Endothelial cell of umbilical vein (primary cell): Measurements from ENCODE around the gene KIF2B. TPM values are rescaled to one million over a fixed set of nuclear protein-coding genes. Genes with fewer than 3 reads are reported as not detected.

Experiments used
- BruUV-seq: library from RNA; stranded (reverse); fragments of 400-500 nt; replicated peaks from 2 replicates; lab custom pipeline; 2021; lab: Mats Ljungman, UMichigan
- CTCF ChIA-PET: fragments of 300-600, 350-600 bp; sonication (Branson Sonifier 250); formaldehyde crosslinking; loops from one replicate; lab custom pipeline; 2021; ENCODE audit warnings: antibody characterized with exemption, inconsistent platforms; lab: Charles Lee
- POLR2A ChIA-PET: fragments of 300-600, 350-600 bp; sonication (Branson Sonifier 250); formaldehyde crosslinking; loops from one replicate; lab custom pipeline; 2021; ENCODE audit warnings: antibody characterized with exemption, inconsistent platforms; lab: Charles Lee
- DNase-seq: peaks from one replicate; pipeline ENCODE4 v3.0.0-alpha.2; 2011; ENCODE audit warnings: low read depth, low spot score
- FAIRE-seq: peaks from 2 replicates; lab custom pipeline; 2011; peaks lifted over from hg19 to GRCh38; lab: Jason Lieb, UNC
- H2AFZ ChIP-seq: 2 replicates; pipeline ENCODE4 v1.6.0; 2012; ENCODE audit warnings: low read depth, low read length, control low read depth, inconsistent platforms
- H3K27ac ChIP-seq: 2 replicates; pipeline ENCODE4 v1.5.1; 2011; ENCODE audit warnings: low read depth, mild to moderate bottlenecking, control low read depth, low read length, moderate library complexity; ENCODE audit not compliant: insufficient read depth
- H3K27me3 ChIP-seq, 2 experiments: 2 replicates each; pipeline versions ENCODE4 v1.6.0 to v1.6.1; 2011; ENCODE audit warnings: low read length in 2 of 2, mixed read lengths in 1 of 2; ENCODE audit not compliant: control insufficient read depth in 2 of 2, insufficient read depth in 2 of 2
- H3K36me3 ChIP-seq, 2 experiments: 2 replicates in 1 of 2; 3 replicates in 1 of 2; pipeline ENCODE4 v1.5.1; 2011; ENCODE audit warnings: low read length in 2 of 2, mild to moderate bottlenecking in 1 of 2, moderate library complexity in 1 of 2; ENCODE audit not compliant: control insufficient read depth in 2 of 2, insufficient read depth in 2 of 2; ENCODE audit errors: extremely low read depth in 1 of 2
- H3K4me1 ChIP-seq: 3 replicates; pipeline ENCODE4 v1.5.1; 2011; ENCODE audit warnings: mild to moderate bottlenecking, low read length; ENCODE audit not compliant: control insufficient read depth, insufficient read depth; ENCODE audit errors: extremely low read depth
- H3K4me2 ChIP-seq: 2 replicates; pipeline ENCODE4 v1.6.1; 2011; ENCODE audit warnings: low read length, control low read depth, mixed read lengths; ENCODE audit not compliant: insufficient read depth
- H3K4me3 ChIP-seq, 3 experiments: fragments of 200-600 bp in 1 of 3; sonication (generic), shearing (Covaris generic) in 1 of 3; replicated peaks in 1 of 3; 2 replicates each; pipeline ENCODE4 v1.5.1; 2011 to 2016; ENCODE audit warnings: control low read depth in 3 of 3, low read length in 3 of 3, mild to moderate bottlenecking in 2 of 3, inconsistent platforms in 1 of 3, low read depth in 1 of 3, moderate library complexity in 1 of 3; ENCODE audit not compliant: insufficient read depth in 1 of 3
- H3K79me2 ChIP-seq: 2 replicates; pipeline ENCODE4 v1.6.0; 2012; ENCODE audit warnings: low read length, inconsistent platforms; ENCODE audit not compliant: control insufficient read depth, insufficient read depth
- H3K9ac ChIP-seq: replicated peaks from 2 replicates; pipeline ENCODE3; 2011; ENCODE audit warnings: low read length, control low read depth; ENCODE audit not compliant: insufficient read depth; ENCODE audit errors: extremely low read depth
- H3K9me1 ChIP-seq: replicated peaks from 3 replicates; pipeline ENCODE4 v1.6.0; 2011; ENCODE audit warnings: mild to moderate bottlenecking, low read length; ENCODE audit not compliant: control insufficient read depth, insufficient read depth; ENCODE audit errors: extremely low read depth
- H3K9me3 ChIP-seq: replicated peaks from 2 replicates; pipeline ENCODE4 v1.5.1; 2012; ENCODE audit warnings: low read length, inconsistent platforms; ENCODE audit not compliant: control insufficient read depth, insufficient read depth
- H4K20me1 ChIP-seq: replicated peaks from 2 replicates; pipeline ENCODE3; 2011; ENCODE audit warnings: mild to moderate bottlenecking, low read length; ENCODE audit not compliant: control insufficient read depth, insufficient read depth; ENCODE audit errors: extremely low read depth
- CTCF ChIP-seq, 2 donors: IDR thresholded peaks; 1 replicate in 1 of 2; 2 replicates in 1 of 2; pipeline ENCODE4 v1.5.1; 2011; ENCODE audit warnings: low read length in 2 of 2, mild to moderate bottlenecking in 2 of 2, moderate library complexity in 2 of 2, control low read depth in 1 of 2, inconsistent platforms in 1 of 2, low read depth in 1 of 2; ENCODE audit not compliant: insufficient read depth in 1 of 2; ENCODE audit errors: extremely low read depth in 1 of 2
- EZH2 ChIP-seq: IDR thresholded peaks from 2 replicates; pipeline ENCODE4 v1.6.1; 2012; ENCODE audit warnings: borderline replicate concordance, low read depth, mild to moderate bottlenecking, moderate library complexity, low read length, inconsistent platforms; ENCODE audit not compliant: severe bottlenecking
- FOS ChIP-seq: IDR thresholded peaks from 2 replicates; pipeline ENCODE4 v1.6.1; 2011; ENCODE audit warnings: mild to moderate bottlenecking, low read length, moderate library complexity, borderline replicate concordance; ENCODE audit not compliant: insufficient read depth
- GATA2 ChIP-seq: IDR thresholded peaks from 2 replicates; pipeline ENCODE4 v1.7.0; 2011; ENCODE audit warnings: low read depth, mild to moderate bottlenecking, moderate library complexity, mixed read lengths, low read length; ENCODE audit not compliant: insufficient read length, insufficient read depth
- JUN ChIP-seq: IDR thresholded peaks from 2 replicates; pipeline ENCODE4 v1.6.1; 2011; ENCODE audit warnings: borderline replicate concordance, low read depth; ENCODE audit not compliant: insufficient read length, insufficient read depth
- MAX ChIP-seq: IDR thresholded peaks from 2 replicates; pipeline ENCODE4 v1.6.1; 2011; ENCODE audit not compliant: insufficient read depth, insufficient read length
- MYC ChIP-seq: IDR thresholded peaks from one replicate; pipeline ENCODE4 v1.6.1; 2011; ENCODE audit warnings: mild to moderate bottlenecking, low read depth, low read length
- POLR2A ChIP-seq: IDR thresholded peaks from 2 replicates; pipeline ENCODE4 v1.6.1; 2012; ENCODE audit warnings: low read depth, mild to moderate bottlenecking, control low read depth, low read length
- POLR2AphosphoS5 ChIP-seq: IDR thresholded peaks from 2 replicates; pipeline ENCODE4 v1.6.1; 2012; ENCODE audit warnings: low read depth, mild to moderate bottlenecking, control low read depth, low read length, moderate library complexity; ENCODE audit not compliant: insufficient read depth
- dilution Hi-C: fragments of 300-500 bp; cut with MboI; formaldehyde crosslinking; loops from one replicate; pipeline ENCODE4 v1.15.0; 2019; ENCODE audit warnings: low sequenced_read_pairs; ENCODE audit not compliant: extremely low pct_ligation_motif_present
- intact Hi-C: fragments of 100-400 bp; cut with micrococcal nuclease; formaldehyde crosslinking; loops from one replicate; pipeline ENCODE4 v1.10.0; 2022
- polyA plus RNA-seq, 4 experiments: library from polyadenylated mRNA; depleted of rRNA in 3 of 4; stranded (reverse) in 3 of 4; unstranded in 1 of 4; fragments of >200 nt; gene quantifications; 2 replicates each; pipeline versions ENCODE4 v1.2.1 to v1.2.3, GENCODE V29; 2011 to 2012; ENCODE audit warnings: missing spikeins in 1 of 4
- total RNA-seq: library from RNA; stranded (reverse); gene quantifications from 2 replicates; pipeline ENCODE4 v1.2.3, GENCODE V29; 2021

Gene KIF2B
- total and polyA plus RNA-seq, 2 donors (not counting 3 experiments of a cell fraction or from before 2014, with no cell fraction given): not detected

- H4K20me1 ChIP-seq: no peaks in the 10 kb centered on the region
- no peak overlapping the region for H3K27ac ChIP-seq
- H3K4me2 ChIP-seq: no peak overlapping the region
- no peaks in the 10 kb centered on the region for H3K9me1 ChIP-seq
- POLR2A ChIA-PET: no interaction called here
- TF ChIP-seq MAX (no peak), POLR2AphosphoS5 (no peak), MYC (no peak), CTCF (IDR thresholded peaks at IDR 0.05; ENCODE audit: extremely low read depth in 1 of 2, insufficient read depth in 1 of 2, low read depth in 1 of 2, low read length in 2 of 2) (no peak), EZH2 (no peak), JUN (no peak), FOS (no peak), POLR2A (no peak), GATA2 (no peak)
- no peaks in the 10 kb centered on the region for H3K4me1 ChIP-seq
- no peaks in the 10 kb centered on the region for H3K27me3 ChIP-seq
- intact Hi-C loops (no loop called here), dilution Hi-C loops (no loop called here)
- no peak overlapping the region for H3K4me3 ChIP-seq
- BruUV-seq: no TSS peak
- no peaks in the 10 kb centered on the region for H3K79me2 ChIP-seq
- CTCF ChIA-PET: no interaction called here
- FAIRE-seq (no peak), DNase-seq (no peak)
- H3K9ac ChIP-seq: no peak overlapping the region
- H2AFZ ChIP-seq: no peak overlapping the region
- H3K9me3 ChIP-seq: no peaks in the 10 kb centered on the region
- H3K36me3 ChIP-seq: no peaks in the 10 kb centered on the region
Observed at GRCh38 chr17:53837131-53837530, 14.4 kb downstream of the KIF2B start.
